ENCODE measurements around the gene CXCL8. TPM values are rescaled to one million over a fixed set of nuclear protein-coding genes. Genes with fewer than 3 reads are reported as not detected.

Gene CXCL8
- total RNA-seq, 4 donors from 2014 or later, result 1.4 to 3.8 (median 2.7) TPM

- TF ChIP-seq POLR2A (IDR thresholded peaks at IDR 0.05) (no peak), CTCF (IDR thresholded peaks at IDR 0.05) (no peak)
- no peaks in the 10 kb centered on the region for H3K27me3 ChIP-seq
- no peaks in the 10 kb centered on the region for H3K9me3 ChIP-seq
- intact Hi-C loops (cut with DNase I), result no loop called here
- WGBS, 2 donors, result 88 to 89% methylated on average over 1 of the region's 1 CpG
- no peaks in the 10 kb centered on the region for H3K36me3 ChIP-seq
- no peak overlapping the region for H3K4me3 ChIP-seq (replicated peaks in 1 of 3)
- no peak for DNase-seq
- H3K4me1 ChIP-seq, result peaks cover 8 to 13% of the 10 kb centered on the region in 2 donors
- no peak overlapping the region for H3K27ac ChIP-seq
Measured at GRCh38 chr4:73780243-73780642, 39.9 kb downstream of the CXCL8 start.

- TF ChIP-seq POLR2A (IDR thresholded peaks at IDR 0.05) (no peak), CTCF (IDR thresholded peaks at IDR 0.05) (no peak)
- no peak for DNase-seq
- Histone ChIP-seq H3K4me1 (peaks cover 4 to 9% of the 10 kb centered on the region in 2 donors), H3K27ac (no peak overlapping the region), H3K4me3 (replicated peaks in 1 of 3) (no peak overlapping the region), H3K27me3 (no peaks in the 10 kb centered on the region), H3K9me3 (no peaks in the 10 kb centered on the region), H3K36me3 (no peaks in the 10 kb centered on the region)
- intact Hi-C loops (cut with DNase I), result no loop called here
- 33 to 50% methylated on average over 2 of the region's 2 CpGs for WGBS, 2 donors
Measured at GRCh38 chr4:73780834-73781233, 40.5 kb downstream of the CXCL8 start.

GRCh38 chr4:73788411-73788810, 48.0 kb downstream of the CXCL8 start:
- no peaks in the 10 kb centered on the region for H3K9me3 ChIP-seq
- H3K27me3 ChIP-seq, result no peaks in the 10 kb centered on the region
- H3K4me1 ChIP-seq, result no peaks in the 10 kb centered on the region
- no peaks in the 10 kb centered on the region for H3K36me3 ChIP-seq
- WGBS, 2 donors, result 44 to 55% methylated on average over 2 of the region's 2 CpGs
- intact Hi-C loops (cut with DNase I), result no loop called here
- no peak overlapping the region for H3K4me3 ChIP-seq (replicated peaks in 1 of 3)
- DNase-seq, result no peak
- TF ChIP-seq CTCF (IDR thresholded peaks at IDR 0.05), result no peak
- no peak for TF ChIP-seq POLR2A (IDR thresholded peaks at IDR 0.05)
- H3K27ac ChIP-seq, result no peak overlapping the region

Other genes starting within 250 kb of the CXCL8 start
- gene RASSF6, start 120.1 kb upstream of the CXCL8 start, total RNA-seq, result 10 to 100 TPM in 1 of 4 donors, 1 to 10 TPM in 3; 2.5 to 13.1 (median 4.2) TPM
- not detected for gene CXCL6, start 96.1 kb downstream of the CXCL8 start, total RNA-seq
- gene PF4V1, start 112.7 kb downstream of the CXCL8 start, total RNA-seq, result not detected
- gene CXCL1, start 128.8 kb downstream of the CXCL8 start, total RNA-seq, result under 1 TPM in 1 of 4 donors, not detected in 3; 0.93 TPM
- gene PF4, start 241.5 kb downstream of the CXCL8 start, total RNA-seq, result not detected
- 1 to 10 TPM in 3 of 4 donors, not detected in 1; 1.3 to 1.5 (median 1.3) TPM for gene PPBP, start 247.6 kb downstream of the CXCL8 start, total RNA-seq